ENCODE data around the gene DNASE2. TPM values are rescaled to one million over a fixed set of nuclear protein-coding genes. Genes with fewer than 3 reads are reported as not detected.

DNASE2 gene
- total and polyA plus RNA-seq, 2 of the 8 experiments (the other 6 are each of a cell fraction or from before 2014, with no cell fraction given) = 33.2 to 48.2 TPM

DNA sequence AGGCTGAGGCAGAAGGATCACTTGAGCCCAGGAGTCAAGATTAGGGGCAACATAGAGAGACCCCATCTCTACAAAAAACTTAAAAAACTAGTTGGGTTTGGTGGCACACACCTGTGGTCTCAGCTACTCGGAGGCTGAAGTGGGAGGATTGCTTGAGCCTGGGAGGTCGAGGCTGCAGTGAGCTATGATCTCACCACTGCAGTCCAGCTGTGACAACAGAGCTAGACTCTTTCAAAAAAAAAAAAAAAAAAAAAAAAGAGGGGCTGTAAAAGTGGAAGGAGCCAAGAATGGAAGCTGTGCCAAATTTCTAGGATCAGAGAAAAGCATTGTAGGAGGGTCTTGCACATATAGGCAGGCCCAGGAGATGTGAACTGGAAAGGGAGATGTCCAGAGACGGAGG, 9.6 kb downstream of the DNASE2 start (continued):
- TF ChIP-seq, protein P1, sequence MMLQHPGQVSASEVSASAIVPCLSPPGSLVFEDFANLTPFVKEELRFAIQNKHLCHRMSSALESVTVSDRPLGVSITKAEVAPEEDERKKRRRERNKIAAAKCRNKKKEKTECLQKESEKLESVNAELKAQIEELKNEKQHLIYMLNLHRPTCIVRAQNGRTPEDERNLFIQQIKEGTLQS (IDR thresholded peaks at IDR 0.05; ENCODE audit: insufficient read depth, low read depth, low read length) = no peak
- TF ChIP-seq EP300 (IDR thresholded peaks at IDR 0.05; ENCODE audit: borderline replicate concordance in 1 of 2, low read depth in 2 of 2, low read length in 2 of 2) (no peak), JUND (IDR thresholded peaks at IDR 0.05; ENCODE audit: low read length) (no peak)

Data from H1 (cell line).